HG02759 (cell line): ENCODE measurements around the gene LY6G5B.

Experiments
- ATAC-seq: cut with Tn5 transposase; IDR thresholded peaks from one replicate; pipeline ENCODE4 v1.9.1; 2021; ENCODE audit warnings: mild to moderate bottlenecking, moderate library complexity; ENCODE audit not compliant: unreplicated experiment

LY6G5B gene

DNA sequence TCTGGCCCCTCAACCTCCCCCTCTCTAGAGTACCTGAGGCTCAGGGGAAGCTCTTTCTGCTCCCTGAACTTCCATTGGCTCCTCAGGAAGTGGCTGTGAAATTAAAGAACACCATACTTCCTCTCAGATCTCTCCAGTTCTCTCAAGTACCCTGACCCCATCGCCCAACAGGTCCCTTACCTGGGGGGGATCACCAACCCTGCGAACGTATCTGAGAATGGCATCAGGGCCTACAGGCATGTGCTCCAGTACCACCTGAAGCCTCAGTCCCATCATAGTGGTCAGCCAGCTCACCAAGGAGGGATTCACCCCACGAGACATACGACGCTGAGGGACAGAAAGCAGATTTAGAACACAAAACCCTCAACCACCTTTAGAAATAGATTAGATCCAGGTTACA lies 29.2 kb upstream of the LY6G5B start:
- ATAC-seq: no peak

DNA sequence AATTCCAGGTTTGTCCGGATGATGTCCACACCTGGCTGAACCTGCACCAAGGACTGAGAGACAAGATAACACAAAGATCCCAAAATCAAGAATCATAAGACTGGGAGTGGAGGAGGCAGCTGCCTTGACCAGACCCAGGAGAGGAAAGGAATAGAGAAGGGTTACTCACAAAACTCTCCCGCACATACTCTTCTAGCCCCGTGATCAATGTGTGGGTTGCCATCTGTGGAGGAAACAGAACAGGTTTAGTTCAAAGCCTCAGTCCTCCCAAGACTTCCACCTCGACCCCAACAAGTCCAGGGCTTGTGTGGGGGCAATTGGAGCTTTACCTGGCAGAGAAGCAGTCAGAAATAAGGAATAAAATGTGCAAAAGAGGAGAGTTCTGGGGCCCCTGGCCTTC lies 28.4 kb upstream of the LY6G5B start:
- no peak for ATAC-seq

DNA sequence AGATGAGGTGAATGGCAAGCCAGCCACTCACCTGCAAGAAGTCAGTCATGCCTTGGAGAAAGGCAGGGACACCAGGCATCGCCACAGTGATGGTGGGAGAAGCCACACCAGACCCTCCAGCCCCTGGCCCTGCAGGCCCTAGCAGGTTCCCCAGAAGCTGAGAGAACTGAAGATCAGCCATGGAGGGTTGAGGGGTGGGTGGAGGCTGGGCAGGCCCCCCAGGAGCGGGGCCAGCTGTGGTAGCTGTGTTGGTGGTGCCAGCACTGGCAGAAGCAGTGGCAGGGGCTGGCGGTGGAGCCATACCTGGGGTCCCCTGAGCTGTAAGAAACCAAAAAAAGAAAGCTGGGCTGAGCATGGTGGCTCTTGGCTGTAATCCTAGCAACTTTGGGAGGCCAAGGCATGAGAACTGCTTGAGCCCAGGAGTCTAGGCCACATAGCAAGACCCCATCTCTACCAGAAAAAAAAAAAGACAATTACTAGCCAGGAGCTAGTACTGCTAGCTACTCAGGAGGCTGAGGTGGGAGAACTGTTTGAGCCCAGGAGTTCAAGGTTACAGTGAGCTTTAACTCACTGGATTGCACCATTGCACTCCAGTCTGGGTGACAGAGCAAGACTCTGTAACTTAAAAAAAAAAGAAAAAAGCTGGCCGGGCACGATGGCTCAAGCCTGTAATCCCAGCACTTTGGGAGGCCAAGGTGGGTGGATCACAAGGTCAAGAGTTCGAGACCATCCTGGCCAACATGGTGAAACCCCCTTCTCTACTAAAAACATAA lies 26.8 kb upstream of the LY6G5B start:
- no peak for ATAC-seq

DNA sequence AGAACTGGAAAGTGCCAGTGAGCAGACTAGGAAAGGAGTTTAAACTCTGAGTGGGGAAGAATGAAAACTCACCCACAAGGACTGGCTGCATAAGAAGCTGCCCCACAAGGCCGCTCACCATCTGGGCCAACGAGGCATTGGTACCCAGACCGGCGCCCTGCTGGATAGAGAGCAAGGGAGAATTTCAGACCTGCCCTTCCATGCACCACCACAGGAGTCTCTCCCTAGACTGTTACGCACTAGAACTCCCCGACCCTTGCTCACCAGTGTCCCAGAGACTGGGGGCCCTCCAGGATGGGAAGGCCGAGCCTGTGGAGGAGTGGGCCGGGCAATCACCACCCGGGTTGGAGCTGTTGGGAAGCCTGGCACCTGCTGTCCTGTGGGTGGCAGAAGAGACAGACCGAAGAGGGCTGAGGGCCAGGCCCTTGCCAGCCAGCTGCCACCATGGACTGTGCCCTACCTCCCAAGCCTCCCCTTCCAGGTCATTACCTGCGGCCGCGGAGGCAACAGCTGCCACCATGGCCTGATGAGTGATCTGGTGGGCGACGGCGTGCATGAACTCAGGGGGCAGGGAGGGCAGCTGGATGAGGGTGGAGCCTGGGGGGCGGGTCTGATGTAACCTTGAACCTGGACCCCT lies 25.8 kb upstream of the LY6G5B start:
- ATAC-seq: no peak

DNA sequence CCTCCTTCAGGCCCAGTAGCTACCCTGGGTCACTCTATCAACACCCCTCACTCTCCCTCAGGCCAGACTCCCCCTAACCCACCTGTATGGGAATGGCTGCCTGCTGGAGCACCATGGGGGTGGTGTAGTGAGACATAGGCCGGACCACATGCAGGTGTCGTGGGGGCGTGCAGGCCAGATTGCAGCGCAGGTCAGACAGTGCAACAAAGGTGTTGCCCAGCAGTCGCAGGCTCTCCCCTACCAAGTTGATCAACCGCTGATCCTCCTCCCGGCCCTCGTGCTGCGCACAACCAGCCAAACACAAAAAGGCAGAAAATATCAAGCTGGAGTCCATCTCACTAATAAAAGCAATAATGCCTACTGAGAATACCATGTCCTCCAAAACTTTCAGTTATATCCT lies 24.5 kb upstream of the LY6G5B start:
- ATAC-seq: no peak

DNA sequence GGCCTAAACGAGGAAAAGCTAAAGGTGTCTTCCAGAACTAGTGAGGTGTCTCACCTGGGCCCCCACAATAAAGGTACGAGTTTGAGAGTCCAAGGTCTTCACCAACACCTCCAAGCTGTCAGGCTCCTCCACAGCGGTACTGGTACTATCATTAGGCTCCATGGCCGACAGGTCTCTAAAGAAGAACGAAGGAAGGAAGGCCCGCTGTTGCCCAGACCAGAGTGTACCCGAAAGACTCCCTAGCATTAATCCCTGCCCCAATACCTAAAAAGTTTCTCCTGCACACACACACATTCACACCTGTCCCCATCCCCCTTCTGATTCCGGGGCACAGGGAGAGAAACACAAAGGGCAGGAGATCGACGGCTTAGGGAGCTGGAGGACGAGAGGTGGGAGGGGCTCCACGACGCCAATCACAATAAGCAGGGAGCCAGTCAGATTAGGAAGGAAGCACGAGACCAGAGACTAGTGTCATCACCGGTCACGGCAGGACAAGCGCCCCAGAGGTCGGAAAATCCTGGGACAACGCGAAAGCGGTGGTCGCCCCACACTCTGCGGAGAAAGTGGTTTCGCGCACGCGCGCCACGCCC lies 18.1 kb upstream of the LY6G5B start:
- ATAC-seq: peak; percentile 19

DNA sequence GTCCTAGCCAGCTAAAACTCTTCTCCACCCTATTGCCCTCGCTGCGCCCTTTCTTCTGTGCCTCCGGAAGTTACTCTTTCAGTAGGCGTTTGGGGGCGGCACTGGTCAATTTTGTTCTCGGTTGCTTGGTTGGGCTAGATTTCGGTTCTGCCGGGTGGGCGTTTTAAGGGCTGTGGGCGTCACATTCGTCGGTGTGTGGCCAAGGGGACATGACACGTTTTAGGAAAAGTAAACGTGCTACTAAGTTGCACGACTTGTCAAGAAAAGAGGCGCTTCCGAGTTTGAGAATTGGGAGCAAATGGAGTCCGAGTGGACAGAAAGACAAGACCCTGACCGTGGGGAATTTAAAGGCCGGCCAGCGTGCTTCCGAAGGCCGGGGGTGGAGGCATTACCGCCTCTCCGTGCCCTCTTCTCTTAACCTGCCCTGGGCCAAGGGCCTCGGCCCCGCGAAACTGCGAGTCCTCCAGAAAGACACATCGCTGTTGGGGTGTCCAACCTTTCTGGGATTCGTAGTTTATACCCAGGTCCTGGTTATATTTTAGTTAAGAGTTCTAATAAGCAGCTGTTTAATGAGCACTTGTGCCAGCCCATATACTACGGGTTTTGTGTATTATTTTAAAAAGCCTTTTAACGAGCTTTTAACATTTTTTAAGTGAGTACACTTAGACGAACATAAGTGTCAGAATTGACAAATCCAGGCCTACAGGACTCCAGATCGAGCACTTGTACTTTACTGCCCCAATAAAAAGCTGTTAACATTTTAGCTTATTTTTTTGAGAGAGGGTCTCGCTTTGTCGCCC lies 16.7 kb upstream of the LY6G5B start:
- ATAC-seq: peak; percentile 65

DNA sequence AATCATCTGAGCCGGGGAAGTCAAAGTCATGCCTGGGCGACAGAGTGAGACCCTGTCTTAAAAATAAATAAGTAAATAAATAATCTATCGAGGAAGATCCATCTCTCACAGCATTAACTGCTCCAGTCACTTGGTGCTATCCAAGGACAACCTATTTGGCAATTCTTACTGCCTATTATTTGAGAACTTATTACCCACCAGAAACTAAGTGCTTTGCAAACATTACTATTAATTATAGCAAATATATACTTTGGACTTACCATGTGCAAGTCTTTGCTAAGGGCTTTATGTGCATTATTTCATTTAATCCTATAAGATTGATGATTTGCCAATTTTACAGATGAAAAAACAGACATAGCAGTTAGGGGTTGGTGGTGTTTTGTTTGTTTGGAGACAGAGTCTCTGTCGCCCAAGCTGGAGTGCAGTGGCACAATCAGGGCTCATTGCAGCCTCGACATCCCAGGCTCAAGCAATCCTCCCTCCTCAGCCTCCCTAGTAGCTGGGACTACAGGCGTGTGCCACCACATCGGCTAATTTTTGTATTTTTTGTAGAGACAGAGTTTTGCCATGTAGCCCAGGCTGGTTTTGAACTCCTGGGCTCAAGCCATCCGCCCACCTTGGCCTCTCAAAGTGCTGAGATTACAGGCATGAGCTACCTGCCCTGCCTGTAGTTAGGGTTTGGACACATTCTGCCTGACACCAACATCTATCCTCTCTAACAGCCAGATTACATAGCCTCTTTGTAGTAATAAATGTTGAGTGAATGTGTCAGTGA lies 15.0 kb upstream of the LY6G5B start:
- ATAC-seq: no peak

DNA sequence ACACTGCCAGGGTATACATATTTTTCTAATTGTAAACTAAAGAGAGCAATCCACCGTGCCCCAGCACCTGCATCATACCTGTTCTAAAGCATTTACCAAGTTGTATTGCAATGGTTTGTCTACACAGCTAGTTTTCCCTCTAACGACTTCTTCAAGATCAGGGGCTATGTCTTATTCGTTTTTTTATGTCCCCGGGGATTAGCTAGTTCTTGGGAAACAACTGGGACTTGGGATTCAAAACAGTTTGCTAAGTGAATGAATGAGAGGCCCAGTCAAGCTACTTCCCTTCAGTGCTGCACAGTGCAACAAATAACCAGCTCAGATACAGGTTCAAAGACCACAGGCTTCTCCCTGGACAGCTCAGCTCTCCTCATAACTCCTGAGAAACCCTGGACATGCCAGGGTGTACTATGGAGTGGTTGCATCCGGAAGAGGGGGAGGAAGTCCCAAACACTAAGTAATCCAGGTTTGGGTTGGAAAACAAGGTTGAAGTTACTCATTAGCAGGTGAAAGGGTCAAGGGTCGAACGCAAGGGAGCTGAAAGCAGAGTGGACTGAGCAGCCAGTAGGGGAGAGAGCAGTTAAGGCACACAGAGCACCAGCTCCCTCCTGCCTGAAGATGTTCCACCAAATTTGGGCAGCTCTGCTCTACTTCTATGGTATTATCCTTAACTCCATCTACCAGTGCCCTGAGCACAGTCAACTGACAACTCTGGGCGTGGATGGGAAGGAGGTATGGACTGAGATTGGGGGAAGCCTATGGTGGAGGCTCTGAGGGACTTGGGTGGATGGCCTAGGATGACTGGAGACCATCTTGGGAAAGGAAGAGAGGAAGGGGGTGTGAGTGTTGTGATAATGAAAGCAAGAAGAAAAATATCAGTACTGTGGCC lies 14.2 kb upstream of the LY6G5B start, which contains the start of gene APOM:
Gene APOM, plus strand, starts transcription at position 546 of the 889 bp plus-strand sequence. Its CDS starts 73 bp downstream, at position 619.
- ATAC-seq: no peak

DNA sequence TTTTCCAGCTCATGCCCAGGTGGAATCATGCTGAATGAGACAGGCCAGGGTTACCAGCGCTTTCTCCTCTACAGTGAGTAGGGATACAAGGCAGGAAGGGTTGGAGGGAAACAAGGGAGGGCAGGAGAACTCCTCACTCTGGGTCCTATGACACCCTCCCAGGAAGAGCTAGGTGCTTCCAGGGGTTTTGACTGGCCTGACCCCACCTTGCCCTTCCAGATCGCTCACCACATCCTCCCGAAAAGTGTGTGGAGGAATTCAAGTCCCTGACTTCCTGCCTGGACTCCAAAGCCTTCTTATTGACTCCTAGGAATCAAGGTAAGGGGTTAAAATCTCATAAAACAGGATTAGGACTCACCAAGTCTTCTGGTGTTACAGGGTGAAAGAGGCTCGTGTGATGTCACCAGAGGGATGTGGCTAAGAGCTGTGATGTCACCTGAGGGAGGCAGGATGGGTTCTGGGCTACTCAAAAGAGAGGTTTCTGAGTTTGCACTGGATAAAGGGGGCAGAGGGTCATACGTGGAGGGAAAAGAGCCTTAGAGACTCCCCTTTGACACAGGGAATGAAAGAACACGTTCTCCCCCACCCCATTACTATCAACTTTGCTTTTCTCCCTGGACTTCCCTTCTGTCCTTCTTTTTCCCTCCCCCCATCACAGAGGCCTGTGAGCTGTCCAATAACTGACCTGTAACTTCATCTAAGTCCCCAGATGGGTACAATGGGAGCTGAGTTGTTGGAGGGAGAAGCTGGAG lies 12.2 kb upstream of the LY6G5B start:
- no peak for ATAC-seq

DNA sequence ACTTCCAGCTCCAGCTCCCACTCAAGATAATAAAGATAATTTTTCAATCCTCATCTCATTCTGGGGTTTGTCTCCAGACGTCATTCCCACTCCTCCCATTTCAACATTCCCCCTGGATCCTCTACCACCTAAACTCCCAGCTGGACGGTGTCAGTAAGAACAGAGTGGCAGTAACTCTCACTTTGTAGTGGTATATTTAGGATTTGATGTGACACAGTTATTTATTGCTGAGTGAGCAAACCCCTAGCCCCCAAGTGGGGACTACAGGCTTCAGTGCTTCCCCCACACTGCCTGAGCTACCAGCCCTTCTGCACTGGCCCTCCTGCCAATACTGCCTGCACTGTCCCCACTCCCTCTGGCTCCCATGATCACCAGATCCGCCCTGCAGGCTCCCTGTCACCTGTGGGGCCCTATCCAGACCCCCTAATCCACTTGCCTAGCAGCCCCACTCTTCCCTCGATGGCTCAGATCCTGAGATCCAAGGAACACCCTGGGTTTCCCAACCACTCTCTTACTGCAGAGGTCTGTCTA lies 11.6 kb upstream of the LY6G5B start:
- no peak for ATAC-seq

DNA sequence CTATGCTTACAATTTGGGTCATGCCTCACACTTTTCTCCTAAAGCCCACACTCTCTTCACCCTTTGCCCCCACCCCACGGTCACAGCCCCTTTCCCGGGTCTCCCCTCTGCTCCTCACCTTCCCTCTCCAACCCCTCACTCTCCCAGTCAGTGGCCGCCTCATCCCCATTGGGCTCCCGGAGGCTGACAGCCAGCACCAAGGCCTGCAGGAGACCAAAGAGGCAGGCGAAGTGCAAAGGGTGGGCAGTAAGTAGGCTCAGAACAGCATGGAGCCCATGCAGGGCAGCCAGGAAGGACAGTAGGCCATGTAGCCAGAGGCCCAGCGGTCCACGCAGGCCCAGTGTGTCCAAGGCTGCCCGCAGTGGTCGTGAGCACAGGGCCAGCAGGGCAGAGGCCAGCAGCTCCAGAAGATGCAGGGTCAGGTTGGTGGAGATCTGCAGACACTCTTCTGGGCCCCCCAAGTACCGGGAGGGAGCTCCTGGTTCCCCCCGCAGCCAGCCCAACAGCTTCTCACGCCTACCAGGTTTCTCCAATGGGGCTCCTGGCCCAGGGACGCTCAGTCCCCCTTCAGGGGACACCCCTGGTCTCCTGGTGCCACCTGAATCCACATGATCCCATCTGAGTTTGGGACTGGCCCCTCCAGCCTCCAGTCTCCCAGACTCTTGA lies 10.7 kb upstream of the LY6G5B start:
- ATAC-seq: no peak

DNA sequence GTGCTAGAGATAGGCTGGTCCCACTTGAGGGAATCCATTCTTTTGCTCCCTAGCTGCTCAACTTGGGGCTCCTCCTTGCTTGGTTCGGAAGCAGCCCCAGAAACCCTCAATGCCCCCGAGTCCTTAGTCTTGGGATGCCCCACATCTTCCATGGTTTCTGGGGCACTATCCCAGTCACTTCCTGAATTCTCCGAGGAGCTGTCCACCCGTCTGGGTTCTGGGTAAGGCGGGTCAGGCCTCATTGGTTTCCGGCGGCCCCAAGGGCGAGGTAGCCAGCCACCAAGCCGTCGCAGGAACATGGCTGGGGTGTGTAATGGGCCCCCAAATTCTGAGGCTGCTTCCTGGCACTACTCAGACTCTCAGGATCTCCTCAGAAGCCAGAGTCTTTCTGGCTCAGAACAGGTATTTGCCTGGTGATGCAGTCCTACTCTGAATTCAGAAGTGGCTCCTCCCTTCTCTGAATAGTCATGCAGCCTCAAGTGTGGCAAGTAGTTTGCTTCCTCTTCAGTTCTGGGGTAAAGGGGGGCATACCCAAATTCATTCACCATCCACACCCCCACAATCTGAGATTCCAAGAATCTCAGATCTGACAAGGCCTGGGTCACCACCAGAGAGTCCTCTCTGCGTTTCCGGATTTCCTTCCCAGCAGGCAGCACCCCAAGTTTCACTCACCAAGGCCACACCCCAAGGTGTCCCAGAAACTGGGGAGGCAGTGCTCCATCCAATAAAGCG lies 10.0 kb upstream of the LY6G5B start:
- ATAC-seq: no peak

DNA sequence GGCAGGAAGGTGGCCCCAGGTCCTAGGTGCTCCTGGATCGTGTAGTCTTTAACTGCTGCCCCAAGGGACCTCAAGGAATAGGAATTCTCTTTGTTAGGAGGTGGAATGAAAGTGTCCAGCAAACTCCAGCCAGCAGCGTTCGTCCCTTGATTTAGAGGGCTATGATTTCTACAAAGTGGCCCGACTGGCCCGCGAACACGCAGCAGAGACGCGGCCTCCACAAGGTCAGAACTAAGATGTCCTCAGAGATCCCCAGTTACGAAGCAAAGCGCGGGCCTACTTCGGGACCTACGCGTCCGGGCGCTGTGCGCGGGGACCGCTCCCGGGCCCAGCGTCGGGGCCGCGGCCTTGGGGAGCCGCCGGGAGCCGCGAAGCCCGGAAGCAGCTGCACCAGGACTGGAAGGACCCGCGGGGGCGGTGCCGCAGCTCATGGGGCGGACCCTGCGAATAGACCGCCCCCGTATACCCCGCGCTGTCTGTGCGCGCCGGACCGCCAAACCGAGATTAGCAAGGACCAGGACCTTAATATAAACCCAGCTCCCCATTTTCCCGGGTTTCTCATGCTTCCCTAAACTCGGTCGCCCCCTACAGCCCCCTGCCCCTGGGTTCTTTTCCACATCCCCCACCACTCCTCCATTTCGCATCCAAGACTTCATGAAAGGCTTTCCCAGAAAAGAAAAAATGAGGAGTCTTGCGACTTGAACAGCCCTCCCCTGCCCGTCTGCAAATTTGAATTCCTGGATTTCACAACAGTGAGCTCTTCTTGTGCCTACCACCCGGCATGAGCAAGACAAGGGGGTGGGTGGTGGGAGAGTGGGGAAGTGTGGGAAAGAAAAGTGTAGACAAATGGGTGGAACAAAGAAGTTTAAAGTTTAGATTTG lies 9.2 kb upstream of the LY6G5B start, which contains the start of gene C6orf47:
Gene C6orf47, minus strand, starts transcription at position 398 of the 881 bp plus-strand sequence. CDS start 831 bp downstream, outside the sequence.
- peak; percentile 53 for ATAC-seq

DNA sequence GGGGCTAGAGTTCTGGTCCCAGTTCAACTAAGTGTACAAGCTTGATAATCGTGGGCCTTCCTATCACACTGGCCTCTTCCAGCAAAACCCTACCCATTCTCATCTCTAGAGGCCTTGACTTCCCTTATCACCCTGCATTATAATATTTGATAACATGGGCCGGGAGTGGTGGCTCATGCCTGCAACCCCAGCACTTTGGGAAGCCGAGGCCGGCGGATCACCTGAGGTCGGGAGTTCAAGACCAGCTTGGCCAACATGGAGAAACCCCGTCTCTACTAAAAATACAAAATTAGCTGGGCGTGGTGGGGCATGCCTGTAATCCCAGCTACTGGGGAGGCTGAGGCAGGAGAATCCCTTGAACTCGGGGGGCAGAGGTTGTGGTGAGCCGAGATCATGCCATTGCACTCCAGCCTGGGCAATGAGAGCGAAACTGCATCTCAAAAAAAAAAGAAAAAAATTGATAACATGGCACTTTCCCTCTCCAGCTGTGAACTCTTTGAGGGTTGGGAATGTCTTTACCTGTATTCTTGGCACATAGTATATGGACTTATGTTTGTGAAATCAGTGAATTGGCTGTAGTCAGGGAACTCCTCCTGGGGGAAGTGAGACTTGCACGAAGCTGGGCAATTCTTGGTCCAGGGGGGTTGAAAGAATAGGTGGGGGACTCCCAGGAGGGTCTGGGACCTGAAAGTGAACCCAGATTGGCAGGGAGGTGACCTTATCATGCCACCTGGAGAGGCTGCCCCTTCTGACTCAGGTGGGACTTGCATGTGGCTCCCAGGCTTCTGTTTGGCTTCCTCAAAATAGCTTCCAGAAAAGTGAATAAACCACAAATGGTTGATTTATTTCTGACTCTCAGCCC lies 8.3 kb upstream of the LY6G5B start:
- no peak for ATAC-seq
